HG02938 (cell line): Measurements from ENCODE around the gene LINGO1.

Experiments
- ATAC-seq: cut with Tn5 transposase; IDR thresholded peaks from one replicate; pipeline ENCODE4 v1.9.1; 2021; ENCODE audit warnings: mild to moderate bottlenecking, moderate library complexity; ENCODE audit not compliant: unreplicated experiment

The LINGO1 gene, protein sequence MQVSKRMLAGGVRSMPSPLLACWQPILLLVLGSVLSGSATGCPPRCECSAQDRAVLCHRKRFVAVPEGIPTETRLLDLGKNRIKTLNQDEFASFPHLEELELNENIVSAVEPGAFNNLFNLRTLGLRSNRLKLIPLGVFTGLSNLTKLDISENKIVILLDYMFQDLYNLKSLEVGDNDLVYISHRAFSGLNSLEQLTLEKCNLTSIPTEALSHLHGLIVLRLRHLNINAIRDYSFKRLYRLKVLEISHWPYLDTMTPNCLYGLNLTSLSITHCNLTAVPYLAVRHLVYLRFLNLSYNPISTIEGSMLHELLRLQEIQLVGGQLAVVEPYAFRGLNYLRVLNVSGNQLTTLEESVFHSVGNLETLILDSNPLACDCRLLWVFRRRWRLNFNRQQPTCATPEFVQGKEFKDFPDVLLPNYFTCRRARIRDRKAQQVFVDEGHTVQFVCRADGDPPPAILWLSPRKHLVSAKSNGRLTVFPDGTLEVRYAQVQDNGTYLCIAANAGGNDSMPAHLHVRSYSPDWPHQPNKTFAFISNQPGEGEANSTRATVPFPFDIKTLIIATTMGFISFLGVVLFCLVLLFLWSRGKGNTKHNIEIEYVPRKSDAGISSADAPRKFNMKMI

DNA sequence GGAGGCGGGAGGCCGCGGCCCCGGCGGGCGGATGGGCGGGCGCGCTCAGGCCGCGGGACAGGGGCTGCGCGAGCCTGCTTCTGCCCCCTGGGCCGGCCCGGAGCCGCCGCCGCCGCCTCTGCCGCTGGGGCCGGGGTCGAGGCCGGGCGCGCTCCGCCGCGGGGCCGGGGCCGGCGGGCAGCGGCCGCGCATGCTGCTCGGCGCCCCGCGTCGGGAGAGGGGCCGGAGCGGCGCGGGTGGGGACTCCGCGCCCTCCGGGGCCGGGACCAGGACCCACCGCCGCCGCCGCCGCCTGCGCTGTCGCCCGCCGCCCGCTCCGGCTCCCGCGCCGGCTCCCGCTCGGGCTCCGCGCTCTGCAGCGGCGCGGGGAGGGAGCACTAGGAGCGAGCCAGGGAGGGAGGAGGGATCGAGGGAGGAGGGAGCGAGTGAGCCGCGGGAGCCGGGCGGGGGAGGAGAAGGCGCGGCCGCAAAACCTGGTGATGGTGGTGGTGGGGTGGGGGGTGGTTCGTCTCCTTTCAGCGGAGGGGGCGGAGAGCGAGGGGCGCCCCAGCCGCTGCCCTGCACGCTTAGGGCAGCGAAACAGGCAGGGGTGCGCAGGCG, at the start of gene LINGO1:
TSS of gene LINGO1 (minus strand) at position 379 of the 600 bp plus-strand sequence. CDS start 597 bp downstream, outside the sequence.
- no peak for ATAC-seq

DNA sequence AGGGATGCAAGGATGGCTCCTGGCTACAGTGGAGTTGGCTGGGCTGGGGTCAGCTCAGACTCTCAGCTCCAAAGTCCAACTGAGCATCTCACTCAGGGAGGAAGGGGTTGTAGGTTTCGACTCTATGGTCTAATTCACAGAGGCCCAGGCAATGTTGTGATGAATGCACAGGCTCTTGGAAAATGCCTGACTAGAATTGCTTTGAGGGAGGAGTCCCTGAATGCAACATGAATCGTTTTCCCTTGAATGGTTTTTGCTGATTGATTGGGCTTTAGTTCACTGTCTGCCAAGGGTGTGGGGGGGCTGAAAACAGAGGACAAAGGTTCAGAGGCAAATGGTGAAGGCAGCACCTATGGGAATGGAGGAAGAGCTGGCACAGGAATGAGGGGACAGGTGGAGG, 48.6 kb upstream of the LINGO1 start:
- ATAC-seq, result no peak

DNA sequence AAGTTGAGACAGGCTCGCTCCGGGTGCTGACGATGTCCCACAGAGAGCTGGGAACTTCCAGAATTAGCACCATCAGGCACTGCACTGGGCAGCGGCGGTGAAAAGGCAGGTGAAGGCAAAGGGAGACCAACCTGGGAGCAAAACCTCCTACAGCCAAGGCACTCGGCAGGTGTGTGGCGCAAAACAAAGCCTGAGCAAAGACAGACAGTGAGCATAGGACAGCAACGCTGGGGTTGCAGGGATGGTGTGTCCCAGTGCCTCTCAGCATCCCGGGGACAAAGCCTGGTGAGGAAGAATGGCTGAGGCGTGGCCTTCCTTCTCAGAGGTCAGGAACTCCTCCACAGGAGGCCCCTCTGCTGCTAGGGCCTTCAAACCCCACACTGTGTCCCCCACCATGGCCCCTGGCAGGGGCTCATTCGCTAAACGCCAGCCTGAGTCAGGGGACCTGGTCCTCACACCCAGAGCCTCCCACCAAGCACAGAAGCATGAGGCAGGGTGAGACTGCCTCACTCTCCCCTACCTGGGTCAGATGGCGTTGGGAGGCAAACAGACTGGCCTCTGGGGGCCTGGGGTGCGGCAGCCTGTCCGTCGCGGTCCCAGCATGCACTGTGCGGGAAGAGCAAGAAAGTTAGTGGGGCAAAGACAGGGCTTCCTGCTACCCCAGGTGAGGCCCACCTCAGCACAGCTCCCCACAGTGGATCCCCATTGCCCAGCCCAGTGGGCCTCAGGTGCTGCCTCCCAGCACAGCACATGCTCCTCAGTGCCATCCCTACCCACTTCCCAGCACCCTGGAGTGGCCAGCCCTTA, 44.1 kb upstream of the LINGO1 start:
- no peak for ATAC-seq

DNA sequence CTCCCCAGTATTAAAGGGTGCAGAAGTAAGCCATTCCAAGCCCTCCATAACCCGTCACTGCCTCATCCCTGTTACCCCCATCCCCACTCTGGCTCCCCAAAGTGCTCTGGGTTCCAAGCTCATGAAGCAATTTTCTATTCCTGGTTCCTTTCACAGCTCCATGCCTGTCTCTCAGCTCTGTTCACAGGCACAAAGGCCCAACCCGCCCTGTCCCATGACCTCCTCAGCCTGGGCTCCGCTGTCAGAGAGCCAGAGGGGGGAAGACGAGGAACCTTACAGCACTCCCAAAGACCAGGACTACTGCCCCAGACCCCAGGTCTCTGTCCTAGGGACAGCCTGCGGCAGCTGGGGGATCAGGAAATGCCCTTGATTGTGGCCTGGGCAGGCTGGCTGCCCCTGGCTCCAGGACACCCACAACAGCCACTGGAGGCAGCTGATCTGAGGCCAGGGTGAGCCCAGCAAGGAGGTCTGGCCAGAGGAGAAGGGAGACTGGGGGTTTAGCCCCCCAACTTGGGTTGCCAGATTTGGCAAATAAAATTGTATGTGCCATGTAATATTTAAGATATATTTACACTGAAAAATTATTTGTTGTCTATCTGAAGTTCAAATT, 43.2 kb upstream of the LINGO1 start:
- ATAC-seq, result no peak

DNA sequence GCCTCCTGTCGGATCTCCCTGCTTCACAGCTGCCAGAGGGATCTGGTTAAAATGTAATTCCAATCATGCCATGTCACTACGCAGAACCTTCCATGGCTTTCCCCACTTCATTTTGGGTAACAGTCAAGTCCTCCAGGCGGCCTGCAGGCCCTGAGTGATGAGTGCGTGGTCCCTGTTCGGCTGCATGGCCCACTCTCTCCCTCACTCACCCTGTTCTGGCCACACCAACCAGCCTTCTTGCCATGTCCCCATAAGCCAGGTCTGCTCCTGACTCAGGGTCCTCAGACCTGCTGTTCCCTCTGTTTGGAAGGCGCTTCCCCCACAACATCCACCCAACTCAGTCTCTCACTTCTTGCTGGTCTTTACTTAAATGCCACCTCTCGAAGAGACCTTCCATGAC, 41.6 kb upstream of the LINGO1 start:
- ATAC-seq, result no peak

DNA sequence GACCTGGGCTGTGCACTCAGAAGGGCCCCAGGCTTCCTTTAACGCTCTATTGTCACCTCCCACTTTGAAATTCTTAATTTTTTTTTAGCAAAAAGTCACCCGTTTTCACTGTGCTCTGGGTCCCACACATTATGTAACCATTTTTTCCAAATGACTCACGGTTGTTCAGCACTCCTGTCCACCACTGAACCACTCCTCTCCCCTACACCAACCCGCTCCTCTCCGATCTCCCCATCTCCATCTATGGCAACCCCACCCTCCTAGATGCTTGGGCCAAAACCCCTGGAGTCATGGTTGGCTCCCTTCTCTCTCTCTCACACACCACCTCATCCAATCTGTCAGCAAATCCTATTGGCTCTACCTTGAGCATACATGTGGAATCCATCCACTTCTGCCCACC, 41.2 kb upstream of the LINGO1 start:
- ATAC-seq, result no peak

DNA sequence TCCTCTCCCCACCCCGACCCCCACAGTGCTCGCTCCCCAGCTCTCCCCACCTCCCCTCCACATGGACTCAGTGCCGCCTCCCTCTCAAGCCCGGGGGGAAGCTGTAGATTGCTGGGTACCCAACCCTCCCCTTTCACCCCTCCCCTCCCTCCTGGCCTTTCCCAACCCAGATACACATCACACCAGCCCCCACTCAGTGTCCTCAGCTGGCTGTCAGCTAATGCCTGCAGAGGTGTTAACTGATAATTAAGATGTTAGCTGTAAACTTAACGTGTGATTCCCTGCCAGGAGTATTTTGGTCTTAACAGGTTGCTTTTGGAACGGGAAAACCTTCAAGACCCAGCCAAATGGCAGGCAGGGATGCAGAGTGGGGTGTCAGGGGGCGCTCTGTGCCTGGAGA, 39.4 kb upstream of the LINGO1 start:
- ATAC-seq, result no peak

DNA sequence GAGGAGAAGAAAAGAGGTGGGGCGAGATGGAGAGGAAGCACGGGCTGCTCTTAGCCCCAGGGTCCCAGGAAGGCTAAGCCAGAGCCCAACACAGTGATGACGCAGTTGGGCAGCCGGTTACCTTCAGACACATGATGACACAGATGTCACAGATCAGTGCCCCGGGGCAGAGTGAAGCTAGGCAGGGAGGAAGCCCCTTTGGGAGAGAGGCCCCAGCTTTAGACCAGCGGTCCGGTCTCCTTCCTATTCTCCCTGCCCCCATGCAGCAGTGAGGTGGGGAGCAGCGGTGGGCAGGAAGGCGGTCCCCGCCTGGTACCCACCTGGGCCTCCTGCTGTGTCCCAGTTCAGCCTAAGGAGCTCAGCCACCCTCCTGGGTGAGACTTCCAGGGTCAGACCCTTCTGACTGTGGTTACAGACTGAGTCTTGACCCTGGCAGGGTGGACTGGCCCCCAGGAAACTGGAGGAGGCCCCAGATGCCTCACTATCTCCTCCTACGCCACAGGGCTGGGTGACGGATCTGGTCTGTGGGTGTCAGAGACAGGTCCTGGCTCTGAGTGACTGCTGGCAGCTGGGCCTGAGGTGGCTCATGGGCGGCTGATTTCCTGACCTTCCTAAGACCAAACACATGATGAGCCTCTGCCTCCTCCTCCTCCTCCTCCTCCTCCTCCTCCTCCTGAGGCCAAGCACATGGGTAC, 38.8 kb upstream of the LINGO1 start:
- no peak for ATAC-seq

DNA sequence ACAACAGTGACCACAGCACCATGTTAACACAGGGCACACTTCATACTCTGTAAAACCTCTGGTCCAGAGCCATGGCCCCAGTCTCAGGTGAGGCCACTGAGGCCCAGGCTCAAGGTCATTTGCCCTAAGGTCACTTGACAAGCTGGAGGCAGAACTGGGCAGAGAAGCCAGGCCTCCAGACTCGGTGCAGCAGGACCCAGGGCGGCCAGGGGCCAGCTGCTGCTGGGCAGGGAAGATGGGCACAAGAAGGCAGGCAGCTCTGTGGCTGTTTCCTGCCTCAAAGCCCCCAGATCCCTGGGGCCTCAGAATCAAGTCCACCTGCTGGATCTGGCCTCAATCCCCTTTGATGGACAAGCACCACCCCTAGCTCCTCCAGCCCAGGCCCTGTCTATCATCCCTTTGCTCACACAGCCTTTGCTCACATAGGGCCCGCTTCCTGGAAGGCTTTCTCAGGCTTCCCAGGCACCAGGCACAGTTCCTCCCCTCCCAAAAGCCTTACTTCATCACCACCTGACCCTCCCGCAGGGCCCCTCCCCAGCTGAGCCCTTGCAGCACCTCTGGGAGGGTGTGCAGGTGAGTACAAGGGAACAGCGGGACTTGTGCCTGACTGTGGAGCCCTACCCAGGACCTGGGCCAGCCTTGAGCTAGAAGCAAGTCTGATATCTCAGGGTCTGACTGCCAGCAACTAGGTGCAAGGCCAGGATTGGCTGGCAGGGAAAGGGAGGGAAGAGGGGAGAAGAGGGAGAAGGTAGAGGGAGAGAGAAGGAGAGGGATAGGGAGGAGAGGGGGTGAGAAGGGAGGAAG, 38.0 kb upstream of the LINGO1 start:
- ATAC-seq, result no peak

DNA sequence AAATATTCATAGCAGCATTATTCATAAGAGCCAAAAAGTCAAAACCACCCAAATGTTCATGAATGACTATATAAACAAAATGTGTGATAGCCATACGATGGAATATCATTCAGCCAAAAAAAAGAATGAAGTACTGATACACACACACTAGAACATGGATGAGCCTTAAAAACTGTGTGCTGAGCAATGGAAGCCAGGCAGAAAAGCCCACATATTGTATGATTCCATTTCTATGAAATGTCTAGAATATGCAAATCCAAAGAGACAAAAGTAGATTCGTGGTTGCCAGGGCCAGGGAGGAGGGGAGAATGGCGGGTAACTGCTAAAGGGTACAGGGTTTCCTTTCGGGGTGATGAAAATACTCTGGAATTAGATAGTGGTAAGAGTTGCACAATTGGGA, 37.2 kb upstream of the LINGO1 start:
- ATAC-seq, result no peak

DNA sequence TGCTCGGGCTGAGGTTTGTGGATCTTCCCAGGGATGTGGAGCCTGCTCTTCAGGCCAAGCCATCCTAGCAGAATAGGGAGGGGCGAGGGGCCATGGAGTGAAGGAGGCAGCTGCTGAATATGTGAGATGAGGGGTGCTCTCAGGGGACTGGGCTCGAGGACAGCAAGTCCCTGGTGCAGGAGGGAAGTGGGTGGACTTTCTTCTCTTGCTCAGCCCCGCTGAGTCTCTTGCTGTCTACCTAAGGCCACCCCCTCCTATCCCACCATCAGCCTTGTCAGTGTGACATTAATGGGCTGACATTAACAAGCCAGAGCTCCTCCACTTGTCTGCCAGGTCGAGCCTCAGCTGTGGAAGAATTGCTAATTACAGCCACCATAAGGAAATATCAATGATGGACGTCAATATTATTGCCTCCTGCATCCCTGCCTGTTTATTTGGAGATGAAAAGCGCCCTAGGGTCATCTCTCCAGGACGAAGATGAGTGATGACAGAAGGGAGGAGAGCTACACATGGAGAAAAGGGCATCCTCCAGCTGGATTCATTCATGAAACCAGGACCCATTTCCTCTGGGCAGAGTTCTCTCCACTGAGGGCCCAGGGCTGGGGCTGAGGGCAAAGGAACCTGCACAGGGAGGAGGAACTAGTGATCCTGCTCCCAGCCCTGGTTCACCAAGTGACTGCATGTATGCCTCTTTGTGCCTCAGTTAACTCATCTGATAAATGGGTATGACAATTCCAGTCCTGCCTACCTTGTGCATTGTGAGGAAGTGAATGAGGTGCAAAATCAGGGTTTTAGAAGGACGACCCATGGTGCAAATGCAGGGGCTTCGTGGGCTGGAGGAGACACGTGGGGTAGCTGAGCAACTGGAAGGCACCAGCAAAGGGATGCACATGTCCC, 34.9 kb upstream of the LINGO1 start:
- ATAC-seq, result no peak

DNA sequence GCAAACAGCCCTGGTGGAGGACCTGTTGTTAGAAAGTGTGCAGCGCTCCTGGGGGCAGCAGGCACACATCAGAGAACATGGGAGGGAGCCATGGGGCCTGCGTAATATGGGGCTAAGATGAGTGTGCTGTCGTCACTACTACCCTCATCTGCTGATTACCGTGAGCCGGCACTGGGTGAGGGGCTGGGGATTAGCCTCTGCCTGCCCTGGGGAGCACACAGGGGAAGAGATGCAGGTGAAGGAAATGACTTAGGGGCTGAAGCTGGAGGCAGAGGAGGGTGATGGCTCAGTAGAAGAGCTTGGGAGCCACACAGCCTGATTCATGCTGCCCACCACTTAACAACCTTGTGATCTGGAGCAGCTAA, 33.6 kb upstream of the LINGO1 start:
- no peak for ATAC-seq

DNA sequence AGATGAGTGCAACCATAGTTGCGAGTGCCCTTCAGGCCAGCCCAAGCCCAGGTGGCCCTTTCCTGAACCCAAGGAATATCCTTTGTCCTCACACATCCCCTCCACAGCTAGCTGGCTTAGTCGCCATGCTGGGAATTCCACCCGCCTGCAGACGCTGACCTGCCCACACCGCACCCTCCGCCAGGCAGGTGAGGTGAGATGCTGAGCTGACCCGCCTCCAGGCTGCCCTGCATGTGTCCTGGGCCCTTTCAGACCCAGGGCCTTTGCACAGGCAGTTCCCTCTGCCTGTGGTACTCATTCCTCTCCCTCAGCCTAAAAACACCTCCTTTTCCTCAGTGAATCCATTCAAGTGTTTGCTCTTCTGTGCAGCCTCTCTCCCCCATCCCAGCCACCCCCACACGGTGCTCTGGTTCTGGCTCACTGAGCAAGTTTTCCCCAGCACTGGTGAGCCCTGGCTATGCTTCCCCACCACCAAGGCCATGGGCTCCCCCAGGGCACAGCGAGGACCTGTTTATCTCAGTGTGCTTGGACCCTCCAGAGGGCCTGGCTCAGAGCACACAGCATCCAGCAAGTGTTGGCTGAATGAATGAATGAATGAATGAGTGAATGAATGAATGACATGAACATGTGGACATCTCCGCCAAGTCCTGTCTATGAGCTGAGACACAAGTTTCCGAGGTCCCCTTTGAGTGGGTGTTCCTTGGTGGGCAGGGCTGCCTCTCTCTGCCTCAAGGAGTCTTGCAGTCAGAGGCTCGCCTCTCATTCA, 33.0 kb upstream of the LINGO1 start:
- ATAC-seq, result no peak

DNA sequence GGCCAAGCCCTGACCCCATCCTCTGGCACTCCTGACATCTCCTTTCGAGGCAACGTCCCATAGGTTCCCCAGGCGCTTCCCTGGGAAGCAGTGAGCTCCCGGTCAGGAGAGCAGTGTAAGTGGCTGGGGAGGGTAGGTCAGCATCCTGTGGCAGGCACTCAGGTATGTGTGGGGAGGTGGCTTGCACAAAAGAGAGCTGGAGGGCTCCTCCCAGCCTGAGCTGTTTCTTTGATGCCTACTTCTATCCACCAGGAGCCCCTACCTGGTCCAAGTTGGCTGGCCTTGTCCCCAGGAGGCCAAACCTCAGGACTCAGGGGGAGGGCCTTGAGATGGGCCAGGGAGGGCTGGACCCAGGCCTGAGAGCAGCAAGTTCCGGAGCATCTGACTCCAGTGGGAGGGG, 31.7 kb upstream of the LINGO1 start:
- no peak for ATAC-seq

DNA sequence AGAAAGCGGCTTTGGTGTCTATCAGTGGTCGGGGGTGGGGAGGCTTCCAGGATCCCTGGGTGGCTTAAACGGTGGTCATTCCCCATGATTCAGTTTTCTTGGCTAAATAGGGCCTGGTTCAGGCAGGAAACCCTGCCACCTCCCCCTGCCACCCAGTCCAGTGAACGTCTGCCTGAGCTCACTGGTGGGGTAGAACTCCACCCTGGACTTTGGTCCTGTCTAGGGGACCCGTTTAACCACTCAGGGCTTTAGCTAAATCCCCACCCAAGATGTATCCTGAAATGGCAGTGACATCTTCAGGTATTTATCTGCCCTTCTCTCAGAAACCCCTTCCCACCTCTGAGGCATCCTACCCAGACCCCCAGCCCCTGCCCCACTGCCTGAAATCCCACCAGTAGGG, 30.5 kb upstream of the LINGO1 start:
- ATAC-seq, result no peak

DNA sequence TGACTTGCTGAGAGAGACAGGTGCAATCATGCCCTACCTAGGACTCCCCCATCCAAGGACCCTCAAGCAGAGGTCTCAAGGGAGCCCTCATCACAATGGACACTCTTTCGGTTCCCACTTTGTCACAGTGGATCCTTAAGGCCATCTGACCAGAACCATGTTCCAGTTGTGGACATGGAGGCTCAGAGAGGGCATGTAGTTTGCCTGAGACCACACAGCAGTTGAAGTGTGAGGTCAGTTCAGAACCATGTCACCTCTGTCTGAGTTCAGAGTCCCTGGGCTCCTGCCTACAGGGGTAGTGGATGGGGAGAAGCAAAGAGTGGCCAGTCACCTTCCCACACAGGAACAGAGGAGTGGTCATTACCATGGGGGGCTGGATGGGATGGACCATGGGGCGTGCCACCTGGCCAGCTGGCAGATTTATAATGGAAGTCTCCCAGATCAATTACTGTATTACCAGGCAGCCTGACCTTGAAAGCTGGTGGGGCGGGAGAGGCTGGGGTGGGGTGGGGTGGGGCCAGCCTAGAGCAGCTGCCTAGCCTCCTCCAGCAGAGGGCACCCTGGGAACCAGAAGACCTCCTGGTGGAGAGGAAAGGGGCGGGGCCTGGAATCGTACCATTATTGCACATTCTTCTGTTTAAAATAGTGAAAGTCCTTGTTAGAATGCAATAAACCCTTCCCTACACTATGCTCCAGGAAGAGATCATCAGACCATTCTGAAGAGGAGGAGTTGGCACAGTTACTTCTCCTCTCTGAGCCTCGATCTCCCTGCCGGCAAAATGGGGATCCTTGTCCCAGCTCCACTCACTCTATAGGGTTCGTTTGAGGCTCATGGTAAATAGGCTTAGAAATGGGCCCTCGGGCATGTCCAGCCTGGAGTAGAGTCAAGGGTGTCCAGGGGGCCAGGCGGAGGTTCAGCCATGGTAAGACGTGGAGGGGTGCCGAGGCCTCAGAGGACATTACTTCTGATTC, 26.9 kb upstream of the LINGO1 start:
- ATAC-seq, result no peak

DNA sequence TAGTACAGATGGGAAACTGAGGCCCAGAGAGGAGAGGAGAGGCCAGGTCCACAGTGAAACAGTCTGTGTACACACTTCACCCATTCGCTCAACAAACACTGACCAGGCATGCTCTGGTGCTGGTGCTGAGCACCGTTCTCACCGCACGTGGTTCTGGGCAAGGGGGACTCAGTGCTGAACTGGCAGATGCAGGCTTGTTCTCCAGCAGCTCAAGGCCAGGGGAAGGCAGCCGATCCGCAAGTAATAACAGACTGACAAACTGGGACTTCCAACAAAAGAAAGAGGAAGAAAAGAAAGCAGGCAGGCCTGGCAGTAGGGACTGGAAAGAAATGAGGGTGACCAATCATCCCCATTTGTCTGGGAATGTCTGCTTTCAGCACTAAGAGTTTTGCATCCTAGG, 25.6 kb upstream of the LINGO1 start:
- ATAC-seq, result no peak
